B cell (primary cell): ENCODE data around the gene PLA2G6. TPM values are rescaled to one million over a fixed set of nuclear protein-coding genes. Genes with fewer than 3 reads are reported as not detected.

Experiments used
- ATAC-seq: fragments of 200-7000 bp; cut with Tn5 transposase; one replicate; pipeline ENCODE4 v1.10.0; 2021; ENCODE audit warnings: low read depth, mild to moderate bottlenecking, moderate number of reproducible peaks, moderate library complexity
- CTCF ChIA-PET: fragments of 350-600 bp; sonication (Branson Sonifier 250); formaldehyde crosslinking; loops from one replicate; lab custom pipeline; 2021; ENCODE audit warnings: antibody characterized with exemption, inconsistent platforms; lab: Charles Lee
- POLR2A ChIA-PET: fragments of 350-600 bp; sonication (Branson Sonifier 250); formaldehyde crosslinking; loops from one replicate; lab custom pipeline; 2021; ENCODE audit warnings: antibody characterized with exemption; lab: Charles Lee
- DNase-seq: peaks from one replicate; pipeline ENCODE4 v3.0.0; 2013
- H2AFZ ChIP-seq: 2 replicates; pipeline ENCODE4 v1.6.1; 2012; ENCODE audit warnings: mild to moderate bottlenecking, low read depth, low read length; ENCODE audit not compliant: insufficient read depth, poor library complexity, severe bottlenecking
- H3K27ac ChIP-seq, 2 donors: 1 replicate in 1 of 2; 2 replicates in 1 of 2; pipeline ENCODE4 v1.5.1; 2012 to 2013; ENCODE audit warnings: low read length in 2 of 2, mild to moderate bottlenecking in 2 of 2, moderate library complexity in 1 of 2
- H3K27me3 ChIP-seq, 4 experiments: fragments of 200-600 bp in 1 of 4; sonication (generic) in 1 of 4; replicated peaks in 1 of 4; 1 replicate in 2 of 4; 2 replicates in 2 of 4; pipeline versions ENCODE4 v1.6.1 to v1.7.0; 2013 to 2016; ENCODE audit warnings: low read length in 3 of 4, mild to moderate bottlenecking in 2 of 4, mixed read lengths in 1 of 4, moderate library complexity in 1 of 4; ENCODE audit not compliant: insufficient read depth in 4 of 4, control insufficient read depth in 3 of 4; ENCODE audit errors: control extremely low read depth in 1 of 4
- H3K36me3 ChIP-seq, 2 experiments: replicated peaks in 1 of 2; 1 replicate in 1 of 2; 2 replicates in 1 of 2; pipeline versions ENCODE4 v1.6.1 to v1.7.1; 2013; ENCODE audit warnings: low read length in 1 of 2; ENCODE audit not compliant: insufficient read depth in 2 of 2, control insufficient read depth in 1 of 2; ENCODE audit errors: control extremely low read depth in 1 of 2, extremely low read depth in 1 of 2
- H3K4me1 ChIP-seq, 2 donors: fragments of 200-600 bp in 1 of 2; sonication (generic) in 1 of 2; 1 replicate in 1 of 2; 2 replicates in 1 of 2; pipeline versions ENCODE4 v1.5.1 to v1.6.1; 2013 to 2017; ENCODE audit warnings: low read length in 2 of 2; ENCODE audit not compliant: control insufficient read depth in 2 of 2, insufficient read depth in 2 of 2
- H3K4me2 ChIP-seq: replicated peaks from 2 replicates; pipeline ENCODE3; 2012; ENCODE audit warnings: mild to moderate bottlenecking, low read depth, low read length; ENCODE audit not compliant: poor library complexity, severe bottlenecking
- H3K4me3 ChIP-seq, 5 experiments: fragments of 200-600 bp in 1 of 5; sonication (generic) in 1 of 5; 1 replicate in 3 of 5; 2 replicates in 2 of 5; pipeline versions ENCODE4 v1.5.1 to v1.7.0; 2011 to 2016; ENCODE audit warnings: low read length in 4 of 5, mild to moderate bottlenecking in 4 of 5, low read depth in 2 of 5, control low read depth in 1 of 5, moderate library complexity in 1 of 5; ENCODE audit not compliant: insufficient read depth in 1 of 5; ENCODE audit errors: control extremely low read depth in 1 of 5, extremely low read depth in 1 of 5
- H3K79me2 ChIP-seq: fragments of 200-600 bp; sonication (generic); one replicate; pipeline ENCODE4 v1.6.0; 2016; ENCODE audit warnings: low read length; ENCODE audit not compliant: control insufficient read depth, insufficient read depth
- H3K9ac ChIP-seq: fragments of 200-600 bp; sonication (generic); 2 replicates; pipeline ENCODE4 v1.6.1; 2017; ENCODE audit warnings: mild to moderate bottlenecking, low read length, moderate library complexity
- H3K9me3 ChIP-seq, 3 donors: one replicate each; pipeline versions ENCODE4 v1.6.1 to v1.7.1; 2013; ENCODE audit warnings: low read length in 2 of 3; ENCODE audit not compliant: control insufficient read depth in 2 of 3, insufficient read depth in 1 of 3; ENCODE audit errors: control extremely low read depth in 1 of 3
- H4K20me1 ChIP-seq: 2 replicates; pipeline ENCODE4 v1.6.0; 2012; ENCODE audit warnings: mild to moderate bottlenecking, low read length; ENCODE audit not compliant: insufficient read depth, control insufficient read depth, poor library complexity, severe bottlenecking
- H3K27ac Mint-ChIP-seq: one replicate; pipeline ENCODE4 v1.8.0; 2021; ENCODE audit warnings: mixed read lengths
- H3K27me3 Mint-ChIP-seq: one replicate; pipeline ENCODE4 v1.8.0; 2021; ENCODE audit warnings: mixed read lengths
- H3K4me1 Mint-ChIP-seq: one replicate; pipeline ENCODE4 v1.8.0; 2021; ENCODE audit warnings: mixed read lengths
- H3K4me3 Mint-ChIP-seq: one replicate; pipeline ENCODE4 v1.8.0; 2021; ENCODE audit warnings: mixed read lengths
- H3K9me3 Mint-ChIP-seq: one replicate; pipeline ENCODE4 v1.8.0; 2022; ENCODE audit warnings: mixed read lengths; ENCODE audit not compliant: insufficient read depth
- EZH2 ChIP-seq: IDR thresholded peaks from 2 replicates; pipeline ENCODE4 v1.6.1; 2012; ENCODE audit warnings: borderline replicate concordance, low read depth, mild to moderate bottlenecking, moderate library complexity, low read length; ENCODE audit not compliant: insufficient read depth, poor library complexity, severe bottlenecking
- WGBS: methylation state at CpG from one replicate; pipeline ENCODE4 v1.1.5; 2013; ENCODE audit warnings: missing lambda C conversion rate; ENCODE audit not compliant: insufficient coverage; 5-methylcytosine and 5-hydroxymethylcytosine counted together
- intact Hi-C: fragments of 100-400 bp; cut with micrococcal nuclease; formaldehyde crosslinking; loops from one replicate; pipeline ENCODE4 v1.10.0; 2022
- polyA plus RNA-seq: library from polyadenylated mRNA; depleted of rRNA; stranded (reverse); fragments of >200 nt; gene quantifications from 2 replicates; pipeline ENCODE4 v1.2.3, GENCODE V29; 2012
- total RNA-seq, 2 donors: library from RNA; stranded (reverse); fragments of 120-200 nt in 1 of 2; gene quantifications; 1 replicate in 1 of 2; 2 replicates in 1 of 2; pipeline versions ENCODE4 v1.2.3 to v1.2.4, GENCODE V29; 2013 to 2022
- TF ChIP-seq, protein P1 (sequence below): fragments of 200-600 bp; IDR thresholded peaks from one replicate; pipeline ENCODE4 v1.8.0; 2022; ENCODE audit warnings: antibody characterized with exemption, mild to moderate bottlenecking

The PLA2G6 gene
- total and polyA plus RNA-seq, 2 donors (not counting 1 experiment from before 2014, with no cell fraction given): 125 to 148 TPM

GRCh38 chr22:38201371-38201710 is 19.7 kb upstream of the PLA2G6 start:
- Histone ChIP-seq H3K4me1 (peaks cover 25 to 33% of the 10 kb centered on the region in 2 donors), H3K9me3 (no peaks in the 10 kb centered on the region), H3K4me2 (peak overlapping the region; percentile 93), H3K9ac (peak overlapping the region; percentile 83), H2AFZ (peak overlapping the region; percentile 81), H3K27ac (peak overlapping the region; percentile 38 to 66), H3K36me3 (no peaks in the 10 kb centered on the region), H3K79me2 (no peaks in the 10 kb centered on the region), H4K20me1 (peaks cover 3% of the 10 kb centered on the region), H3K27me3 (no peaks in the 10 kb centered on the region), H3K4me3 (peak overlapping the region in 4 of 5 experiments; percentile 61 to 78 (median 68))
- POLR2A ChIA-PET: interaction anchor here (0.6 to 1.9 kb wide), 2 partner anchors 20 to 197 kb away, joined by 3 to 20 read pairs; partner anchors contain the start of gene PLA2G6
- no peak for TF ChIP-seq EZH2
- CTCF ChIA-PET: interaction anchor here (0.5 to 1.4 kb wide), 7 partner anchors 13 to 1142 kb away, joined by 3 to 5 read pairs (median 3); partner anchors contain the start of gene PLA2G6
- Mint-ChIP-seq H3K27me3 (no peaks in the 10 kb centered on the region), H3K9me3 (no peaks in the 10 kb centered on the region), H3K4me1 (peaks cover 44% of the 10 kb centered on the region), H3K27ac (peak overlapping the region; percentile 76), H3K4me3 (peak overlapping the region; percentile 84)
- intact Hi-C loops: loop anchor here (1.0 to 5.0 kb wide), 5 partner anchors 20 to 357 kb away; partner anchors contain the start of genes ANKRD54, BAIAP2L2, CSNK1E and PLA2G6
- DNase-seq (no peak), ATAC-seq (no peak)
- WGBS: 42% methylated on average over 8 of the region's 8 CpGs

- no peak overlapping the region for H3K27ac Mint-ChIP-seq
- intact Hi-C loops: loop anchor here (2.0 to 5.0 kb wide), 4 partner anchors 38 to 355 kb away; partner anchors contain the start of genes ANKRD54, BAIAP2L2 and CSNK1E
- POLR2A ChIA-PET: interaction anchor here (1.9 kb wide), 1 partner anchor 18 kb away, joined by 20 read pairs; the partner anchor contains the start of gene PLA2G6
- Histone ChIP-seq H3K9me3 (no peaks in the 10 kb centered on the region), H3K4me2 (no peak overlapping the region), H2AFZ (no peak overlapping the region), H3K4me3 (no peak overlapping the region), H3K27ac (no peak overlapping the region), H4K20me1 (peaks cover under 1% of the 10 kb centered on the region), H3K9ac (no peak overlapping the region), H3K27me3 (no peaks in the 10 kb centered on the region), H3K4me1 (peaks cover 24 to 30% of the 10 kb centered on the region in 2 donors), H3K36me3 (no peaks in the 10 kb centered on the region), H3K79me2 (no peaks in the 10 kb centered on the region)
- TF ChIP-seq, protein P1, sequence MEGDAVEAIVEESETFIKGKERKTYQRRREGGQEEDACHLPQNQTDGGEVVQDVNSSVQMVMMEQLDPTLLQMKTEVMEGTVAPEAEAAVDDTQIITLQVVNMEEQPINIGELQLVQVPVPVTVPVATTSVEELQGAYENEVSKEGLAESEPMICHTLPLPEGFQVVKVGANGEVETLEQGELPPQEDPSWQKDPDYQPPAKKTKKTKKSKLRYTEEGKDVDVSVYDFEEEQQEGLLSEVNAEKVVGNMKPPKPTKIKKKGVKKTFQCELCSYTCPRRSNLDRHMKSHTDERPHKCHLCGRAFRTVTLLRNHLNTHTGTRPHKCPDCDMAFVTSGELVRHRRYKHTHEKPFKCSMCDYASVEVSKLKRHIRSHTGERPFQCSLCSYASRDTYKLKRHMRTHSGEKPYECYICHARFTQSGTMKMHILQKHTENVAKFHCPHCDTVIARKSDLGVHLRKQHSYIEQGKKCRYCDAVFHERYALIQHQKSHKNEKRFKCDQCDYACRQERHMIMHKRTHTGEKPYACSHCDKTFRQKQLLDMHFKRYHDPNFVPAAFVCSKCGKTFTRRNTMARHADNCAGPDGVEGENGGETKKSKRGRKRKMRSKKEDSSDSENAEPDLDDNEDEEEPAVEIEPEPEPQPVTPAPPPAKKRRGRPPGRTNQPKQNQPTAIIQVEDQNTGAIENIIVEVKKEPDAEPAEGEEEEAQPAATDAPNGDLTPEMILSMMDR: no peak
- TF ChIP-seq EZH2: no peak
- 87% methylated on average over 10 of the region's 10 CpGs for WGBS
- ATAC-seq: no peak
- no peaks in the 10 kb centered on the region for H3K9me3 Mint-ChIP-seq
- no peak overlapping the region for H3K4me3 Mint-ChIP-seq
- CTCF ChIA-PET: interaction anchor here (1.2 kb wide), 1 partner anchor 30 kb away, joined by 4 read pairs; no protein-coding TSS in a partner anchor
- peak; percentile 9 for DNase-seq
- H3K27me3 Mint-ChIP-seq: no peaks in the 10 kb centered on the region
- peaks cover 43% of the 10 kb centered on the region for H3K4me1 Mint-ChIP-seq
Measured at GRCh38 chr22:38199826-38200559, 18.4 kb upstream of the PLA2G6 start.
